ENCODE measurements around the gene PIAS4. TPM values are rescaled to one million over a fixed set of nuclear protein-coding genes. Genes with fewer than 3 reads are reported as not detected.

PIAS4 gene
- total RNA-seq, 1 donor from 2014 or later, result 26.7 TPM

GRCh38 chr19:4067396-4068046 lies 60.0 kb downstream of the PIAS4 start:
- no peak for DNase-seq (ENCODE audit: low read depth)
- peak overlapping the region; percentile 86 for H3K4me3 ChIP-seq (ENCODE audit: low read depth, low read length)
- no peak for TF ChIP-seq CTCF (conservative IDR thresholded peaks at IDR 0.05; ENCODE audit: low read depth, low read length)

- DNase-seq (ENCODE audit: low read depth), result no peak
- peak overlapping the region; percentile 86 for H3K4me3 ChIP-seq (ENCODE audit: low read depth, low read length)
- TF ChIP-seq CTCF (conservative IDR thresholded peaks at IDR 0.05; ENCODE audit: low read depth, low read length), result no peak
These were observed 60.8 kb downstream of the PIAS4 start for GRCh38 chr19:4068047-4068966.

GRCh38 chr19:4069331-4069959 lies 61.9 kb downstream of the PIAS4 start:
- TF ChIP-seq CTCF (conservative IDR thresholded peaks at IDR 0.05; ENCODE audit: low read depth, low read length), result no peak

GRCh38 chr19:4071610-4072009 lies 64.1 kb downstream of the PIAS4 start:
- no peak for DNase-seq (ENCODE audit: low read depth)
- H3K4me3 ChIP-seq (ENCODE audit: low read depth, low read length), result no peak overlapping the region
- no peak for TF ChIP-seq CTCF (conservative IDR thresholded peaks at IDR 0.05; ENCODE audit: low read depth, low read length)

More at GRCh38 chr19:4069331-4069959, 61.9 kb downstream of the PIAS4 start:
- no peak overlapping the region for H3K4me3 ChIP-seq (ENCODE audit: low read depth, low read length)
- no peak for DNase-seq (ENCODE audit: low read depth)

- DNase-seq (ENCODE audit: low read depth), result no peak
- H3K4me3 ChIP-seq (ENCODE audit: low read depth, low read length), result no peak overlapping the region
- TF ChIP-seq CTCF (conservative IDR thresholded peaks at IDR 0.05; ENCODE audit: low read depth, low read length), result no peak
These were observed 67.8 kb downstream of the PIAS4 start for GRCh38 chr19:4075373-4075772.

GRCh38 chr19:4077007-4077374 lies 69.5 kb downstream of the PIAS4 start:
- DNase-seq (ENCODE audit: low read depth), result no peak
- TF ChIP-seq CTCF (conservative IDR thresholded peaks at IDR 0.05; ENCODE audit: low read depth, low read length), result no peak
- no peak overlapping the region for H3K4me3 ChIP-seq (ENCODE audit: low read depth, low read length)

Data from epithelial cell of proximal tubule (primary cell).